ENCODE results near the gene CYP24A1. TPM values are rescaled to one million over a fixed set of nuclear protein-coding genes. Genes with fewer than 3 reads are reported as not detected.

The CYP24A1 gene
- total and polyA plus RNA-seq, 2 of the 13 experiments (the other 11 are each of a cell fraction or from before 2014, with no cell fraction given) = 9.4 to 32.7 TPM

GRCh38 chr20:54133434-54134427 lies 40.1 kb downstream of the CYP24A1 start (continued):
- no peak for TF ChIP-seq ATF4 (CRISPR knock-in tag; IDR thresholded peaks at IDR 0.05)
- TF ChIP-seq ZNF652 (CRISPR knock-in tag; IDR thresholded peaks at IDR 0.05; ENCODE audit: borderline replicate concordance, low read depth) = peak; percentile 34; the same call in 1 of the 2 replicates
- TF ChIP-seq DNMT3B (CRISPR knock-in tag; conservative IDR thresholded peaks at IDR 0.05) = 0 out of 2 replicates have a peak, but pooled peaks have one; percentile 60
- TF ChIP-seq SNAPC2 (CRISPR knock-in tag; IDR thresholded peaks at IDR 0.05) = 0 out of 2 replicates have a peak, but pooled peaks have one; percentile 53
- TF ChIP-seq ATM (IDR thresholded peaks at IDR 0.05; ENCODE audit: borderline replicate concordance) = peak; percentile 67; the same call in 1 of the 2 replicates
- TF ChIP-seq ZNF451 (CRISPR knock-in tag; IDR thresholded peaks at IDR 0.05) = no peak
- no peak for TF ChIP-seq ZNF20 (CRISPR knock-in tag; IDR thresholded peaks at IDR 0.05)
- 0 out of 2 replicates have a peak, but pooled peaks have one; percentile 83 for TF ChIP-seq ZNF44 (CRISPR knock-in tag; IDR thresholded peaks at IDR 0.05)
- TF ChIP-seq XRCC5 (optimal IDR thresholded peaks at IDR 0.05; ENCODE audit: low read length) = peak; percentile 81
